Measurements from ENCODE around the gene TDP1.

The TDP1 gene

GRCh38 chr14:89955745-89956660 lies at the start of gene TDP1:
TSS of gene TDP1 (plus strand) at chr14:89955927. CDS start at chr14:89963115, 7,188 bp downstream.
- H3K4me3 ChIP-seq: peak within 1 kb of the TSS; percentile 73 to 95 (median 88)
- H3K27ac ChIP-seq: peak within 1 kb of the TSS; percentile 79 to 98 (median 93)

DNA sequence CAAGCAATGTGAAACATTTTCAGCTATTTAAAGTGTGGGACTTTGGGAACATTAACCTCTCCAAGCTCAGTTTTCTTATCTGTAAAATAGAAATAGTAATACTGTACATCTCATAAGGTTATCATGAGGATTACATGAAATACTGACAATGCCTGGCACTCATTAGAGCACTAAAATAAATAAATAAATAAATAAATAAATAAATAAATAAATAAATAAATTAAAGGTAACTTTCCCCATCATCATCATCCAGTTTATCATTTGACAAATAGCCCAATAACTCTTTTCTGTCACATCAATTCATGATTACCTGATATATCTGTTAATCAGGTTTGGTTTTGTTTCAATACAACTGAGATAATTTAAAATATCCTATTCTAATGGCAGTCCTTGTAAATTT lies 49.7 kb upstream of the TDP1 start:
- no peak overlapping the region for H3K4me3 ChIP-seq
- no peak overlapping the region for H3K27ac ChIP-seq

GRCh38 chr14:89907655-89908054 lies 48.1 kb upstream of the TDP1 start:
- Histone ChIP-seq H3K4me3 (no peak overlapping the region), H3K27ac (no peak overlapping the region)

GRCh38 chr14:89908712-89909450 lies 46.8 kb upstream of the TDP1 start:
- no peak overlapping the region for H3K4me3 ChIP-seq
- no peak overlapping the region for H3K27ac ChIP-seq

- Histone ChIP-seq H3K4me3 (no peak overlapping the region), H3K27ac (no peak overlapping the region)
Measured at GRCh38 chr14:89909586-89909985, 46.1 kb upstream of the TDP1 start.

DNA sequence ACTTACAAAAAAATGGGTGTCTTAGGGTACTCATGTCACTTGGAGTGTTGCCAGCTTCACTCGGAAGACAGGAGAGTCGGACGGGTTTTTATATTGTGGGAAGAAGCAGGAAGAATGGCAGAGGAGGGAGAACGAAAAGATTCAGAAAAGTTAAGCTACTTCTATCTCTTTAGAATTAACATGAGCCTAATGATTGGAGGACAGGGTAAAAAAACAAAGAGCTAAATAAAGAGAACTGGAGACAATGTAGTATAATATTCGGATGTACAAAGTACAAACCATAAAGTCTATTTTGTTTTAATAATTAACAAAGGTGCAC lies 45.1 kb upstream of the TDP1 start:
- H3K27ac ChIP-seq: peak overlapping the region in 2 of 21 experiments; percentile 78 to 79
- no peak overlapping the region for H3K4me3 ChIP-seq

- no peak overlapping the region for H3K4me3 ChIP-seq
- H3K27ac ChIP-seq: peak overlapping the region in 10 of 21 experiments; percentile 5 to 79 (median 55)
Measured at GRCh38 chr14:89911010-89911919, 44.5 kb upstream of the TDP1 start.

DNA sequence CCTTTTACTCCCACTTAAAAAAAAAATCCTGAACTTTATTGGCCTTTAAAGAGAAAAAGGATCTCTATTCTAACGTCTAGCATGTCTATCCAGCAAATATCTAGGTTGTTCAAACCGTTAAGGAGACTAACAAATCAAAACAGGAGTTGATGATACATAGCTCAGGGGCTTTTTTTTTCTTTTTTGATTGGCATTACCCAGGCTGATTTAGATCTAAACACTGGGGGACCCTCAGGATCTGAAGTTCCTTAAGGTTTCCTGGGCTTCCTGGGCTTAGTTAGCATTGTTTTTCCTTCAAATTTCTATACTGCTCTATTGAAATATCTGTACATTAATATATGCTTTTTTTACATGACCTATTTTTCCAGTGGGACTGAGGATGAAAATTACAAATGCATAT lies 43.5 kb upstream of the TDP1 start:
- Histone ChIP-seq H3K27ac (peak overlapping the region in 12 of 21 experiments; percentile 5 to 79 (median 46)), H3K4me3 (no peak overlapping the region)

DNA sequence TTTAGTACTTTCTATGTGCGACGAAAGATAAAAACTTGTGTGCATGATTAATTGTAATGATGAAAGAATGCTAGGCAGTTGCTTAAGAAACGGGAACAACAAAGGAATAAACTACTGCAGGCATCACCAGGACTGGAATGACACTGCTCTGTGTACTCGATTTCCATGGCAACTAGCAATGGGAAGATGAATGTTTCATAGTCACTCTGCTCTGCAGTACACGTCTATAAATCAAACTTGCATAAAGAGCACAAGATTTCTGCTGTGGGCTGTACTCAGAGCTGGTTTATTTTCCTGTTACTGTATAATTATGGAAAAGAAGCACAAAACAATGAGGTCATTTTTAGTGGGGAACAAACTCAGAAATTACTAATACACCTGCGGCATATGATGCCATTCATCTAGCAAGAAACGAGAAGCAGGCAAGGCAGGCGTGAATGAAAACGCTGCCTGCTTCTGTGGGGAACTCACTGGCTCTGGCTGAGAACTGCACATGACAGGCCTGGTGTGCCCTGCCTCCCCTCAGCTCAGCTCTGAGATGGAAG lies 43.0 kb upstream of the TDP1 start:
- Histone ChIP-seq H3K4me3 (no peak overlapping the region), H3K27ac (peak overlapping the region in 13 of 21 experiments; percentile 20 to 78 (median 40))

GRCh38 chr14:89915114-89915878 lies 40.4 kb upstream of the TDP1 start:
- Histone ChIP-seq H3K4me3 (no peak overlapping the region), H3K27ac (peak overlapping the region in 1 of 21 experiments; percentile 27)

DNA sequence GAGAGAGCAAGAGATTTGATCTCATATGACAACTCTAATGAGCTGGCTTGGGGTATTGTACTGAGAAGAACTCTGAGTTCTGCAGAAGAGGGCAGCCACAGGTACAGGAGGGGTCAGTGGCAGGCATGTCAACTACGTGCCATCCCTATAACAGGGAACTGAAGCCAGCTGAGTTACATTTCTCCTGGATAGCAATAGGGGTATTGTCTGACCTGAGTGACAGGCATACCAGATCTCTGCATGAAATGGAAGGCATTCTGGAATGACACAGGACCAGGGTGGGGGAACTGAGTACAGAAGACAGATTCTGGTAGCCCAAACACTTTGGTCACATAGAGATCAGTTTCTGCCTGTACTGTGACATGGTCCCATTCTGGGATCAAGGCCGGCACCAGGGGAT lies 37.0 kb upstream of the TDP1 start:
- Histone ChIP-seq H3K27ac (no peak overlapping the region), H3K4me3 (no peak overlapping the region)

DNA sequence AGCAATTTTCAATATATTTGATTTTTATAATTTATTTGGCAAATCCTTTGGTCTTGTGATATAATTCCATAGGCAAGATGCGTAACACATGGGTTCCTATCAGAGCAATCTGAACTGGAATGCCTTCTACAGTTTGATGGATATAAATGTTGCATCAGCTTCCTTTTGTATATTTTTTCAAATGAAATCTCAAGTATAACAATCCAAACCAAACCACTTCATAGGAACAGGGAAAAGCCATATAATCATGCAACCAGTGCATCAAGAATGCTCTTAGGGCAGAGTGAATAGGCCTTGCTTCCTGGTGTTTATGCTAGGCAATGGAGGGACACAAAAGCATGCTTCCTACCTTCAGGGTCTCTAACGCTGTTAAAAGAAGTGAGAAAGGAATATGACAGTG lies 35.7 kb upstream of the TDP1 start:
- Histone ChIP-seq H3K4me3 (no peak overlapping the region), H3K27ac (no peak overlapping the region)

- Histone ChIP-seq H3K4me3 (no peak overlapping the region), H3K27ac (no peak overlapping the region)
Measured at GRCh38 chr14:89921346-89921745, 34.4 kb upstream of the TDP1 start.

GRCh38 chr14:89922031-89922907 lies 33.5 kb upstream of the TDP1 start:
- H3K27ac ChIP-seq: no peak overlapping the region

GRCh38 chr14:89924268-89924667 lies 31.5 kb upstream of the TDP1 start:
- Histone ChIP-seq H3K4me3 (no peak overlapping the region), H3K27ac (no peak overlapping the region)

More at GRCh38 chr14:89922031-89922907, 33.5 kb upstream of the TDP1 start:
- H3K4me3 ChIP-seq: no peak overlapping the region

GRCh38 chr14:89926694-89927093 lies 29.0 kb upstream of the TDP1 start:
- Histone ChIP-seq H3K27ac (no peak overlapping the region), H3K4me3 (no peak overlapping the region)

DNA sequence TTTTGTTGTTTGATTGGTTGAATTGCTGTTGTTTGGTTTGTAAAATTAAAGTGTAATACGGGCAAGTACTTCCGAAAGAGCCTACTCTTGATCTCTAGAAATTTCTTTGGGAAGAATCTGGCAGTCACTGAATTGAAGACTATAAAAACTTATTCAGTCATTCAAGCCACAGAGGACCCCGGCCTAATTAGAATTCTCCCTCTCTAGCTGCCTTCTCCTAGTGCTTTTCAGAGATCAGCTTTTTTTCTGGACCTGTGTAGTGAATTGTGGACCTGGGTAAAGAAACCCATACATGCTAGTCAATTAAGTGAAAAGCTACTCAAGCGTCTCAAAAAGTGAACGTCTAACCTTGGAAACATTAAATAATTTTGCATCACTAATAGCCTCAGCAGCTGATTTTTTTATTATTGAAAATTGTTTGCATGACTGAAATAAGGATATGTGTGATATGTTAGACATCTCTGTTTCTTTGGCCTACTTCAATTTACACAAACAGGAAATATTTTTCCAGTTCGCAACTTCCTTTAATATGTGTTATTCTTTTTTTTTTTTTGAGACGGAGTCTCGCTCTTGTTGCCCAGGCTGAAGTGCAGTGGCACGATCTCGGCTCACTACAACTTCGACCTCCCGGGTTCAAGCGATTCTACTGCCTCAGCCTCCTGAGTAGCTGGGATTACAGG lies 28.4 kb upstream of the TDP1 start:
- Histone ChIP-seq H3K4me3 (no peak overlapping the region), H3K27ac (no peak overlapping the region)

Data from skin epidermis (tissue), 12 donors.